GM12878 (cell line): ENCODE measurements around the gene JPH4.

ENCODE experiments used
- IRF4 ChIP-seq: IDR thresholded peaks from 2 replicates; pipeline ENCODE4 v1.6.1; 2011; ENCODE audit warnings: low read depth, low read length
- KAT2A ChIP-seq: conservative IDR thresholded peaks from 2 replicates; pipeline ENCODE4 v1.6.1; 2011; ENCODE audit warnings: low read depth, low read length; ENCODE audit not compliant: control insufficient read depth
- POLR2AphosphoS5 ChIP-seq: IDR thresholded peaks from 2 replicates; pipeline ENCODE4 v1.6.1; 2011; ENCODE audit warnings: mild to moderate bottlenecking, low read length, inconsistent platforms
- POU2F2 ChIP-seq: IDR thresholded peaks from 3 replicates; pipeline ENCODE4 v1.6.1; 2011; ENCODE audit warnings: low read depth, mild to moderate bottlenecking, low read length, borderline replicate concordance
- RFX5 ChIP-seq: IDR thresholded peaks from 2 replicates; pipeline ENCODE4 v1.6.1; 2011; ENCODE audit warnings: low read depth, low read length, improper control_type of control experiment
- TAF1 ChIP-seq: IDR thresholded peaks from 2 replicates; pipeline ENCODE4 v1.6.1; 2011; ENCODE audit warnings: mild to moderate bottlenecking, low read depth, low read length, borderline replicate concordance
- ZNF384 ChIP-seq: IDR thresholded peaks from 2 replicates; pipeline ENCODE4 v1.6.1; 2012; ENCODE audit warnings: low read depth, mild to moderate bottlenecking, low read length, improper control_type of control experiment, borderline replicate concordance
- TF ChIP-seq, protein P1 (sequence below), 3 experiments: IDR thresholded peaks in 2 of 3; conservative IDR thresholded peaks in 1 of 3; 2 replicates each; pipeline ENCODE4 v1.5.1; 2011; ENCODE audit warnings: low read depth in 3 of 3, low read length in 3 of 3, mild to moderate bottlenecking in 3 of 3, control low read depth in 2 of 3, moderate library complexity in 2 of 3, inconsistent platforms in 1 of 3, mixed read lengths in 1 of 3; ENCODE audit not compliant: control insufficient read depth in 2 of 3, insufficient read depth in 1 of 3; ENCODE audit errors: extremely low read depth in 1 of 3
- TF ChIP-seq, protein P2 (sequence below): IDR thresholded peaks from 2 replicates; pipeline ENCODE4 v1.6.1; 2011; ENCODE audit warnings: borderline replicate concordance, low read depth, mild to moderate bottlenecking, moderate library complexity, mixed read lengths, low read length; ENCODE audit not compliant: insufficient read depth; ENCODE audit errors: extremely low read length
- TF ChIP-seq, protein P3 (sequence below): fragments of 450-650 bp; conservative IDR thresholded peaks from 2 replicates; pipeline ENCODE4 v1.6.1; 2017; ENCODE audit warnings: mild to moderate bottlenecking, moderate library complexity

DNA sequence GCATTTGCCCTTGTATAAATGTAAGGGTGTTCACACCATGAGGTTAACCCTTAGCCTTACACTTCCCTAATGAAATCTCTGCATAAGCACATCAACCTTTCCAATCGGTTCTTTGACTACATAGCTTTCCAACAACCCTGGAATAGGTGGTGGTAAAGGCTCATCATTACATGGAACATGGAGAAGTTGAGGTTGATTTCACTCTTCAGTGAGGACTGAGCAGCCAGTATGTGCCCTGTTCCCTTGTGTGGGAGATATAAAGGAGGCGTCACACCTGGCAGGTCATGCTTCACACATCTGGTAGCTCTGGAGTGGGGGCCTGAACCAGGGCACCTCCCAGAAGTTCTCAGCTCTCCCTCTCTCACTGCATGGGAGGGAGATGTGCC is 21.7 kb upstream of the JPH4 start:
- TF ChIP-seq RFX5 = no peak
- no peak for TF ChIP-seq POLR2AphosphoS5
- TF ChIP-seq KAT2A = no peak
- no peak for TF ChIP-seq ZNF384
- TF ChIP-seq, protein P1, sequence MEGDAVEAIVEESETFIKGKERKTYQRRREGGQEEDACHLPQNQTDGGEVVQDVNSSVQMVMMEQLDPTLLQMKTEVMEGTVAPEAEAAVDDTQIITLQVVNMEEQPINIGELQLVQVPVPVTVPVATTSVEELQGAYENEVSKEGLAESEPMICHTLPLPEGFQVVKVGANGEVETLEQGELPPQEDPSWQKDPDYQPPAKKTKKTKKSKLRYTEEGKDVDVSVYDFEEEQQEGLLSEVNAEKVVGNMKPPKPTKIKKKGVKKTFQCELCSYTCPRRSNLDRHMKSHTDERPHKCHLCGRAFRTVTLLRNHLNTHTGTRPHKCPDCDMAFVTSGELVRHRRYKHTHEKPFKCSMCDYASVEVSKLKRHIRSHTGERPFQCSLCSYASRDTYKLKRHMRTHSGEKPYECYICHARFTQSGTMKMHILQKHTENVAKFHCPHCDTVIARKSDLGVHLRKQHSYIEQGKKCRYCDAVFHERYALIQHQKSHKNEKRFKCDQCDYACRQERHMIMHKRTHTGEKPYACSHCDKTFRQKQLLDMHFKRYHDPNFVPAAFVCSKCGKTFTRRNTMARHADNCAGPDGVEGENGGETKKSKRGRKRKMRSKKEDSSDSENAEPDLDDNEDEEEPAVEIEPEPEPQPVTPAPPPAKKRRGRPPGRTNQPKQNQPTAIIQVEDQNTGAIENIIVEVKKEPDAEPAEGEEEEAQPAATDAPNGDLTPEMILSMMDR (IDR thresholded peaks at IDR 0.05 in 2 of 3, conservative IDR thresholded peaks at IDR 0.05 in 1 of 3; ENCODE audit: control insufficient read depth in 2 of 3, extremely low read depth in 1 of 3, insufficient read depth in 1 of 3, low read depth in 3 of 3, low read length in 3 of 3) = no peak
- no peak for TF ChIP-seq POU2F2
- TF ChIP-seq IRF4 = no peak
- TF ChIP-seq, protein P2, sequence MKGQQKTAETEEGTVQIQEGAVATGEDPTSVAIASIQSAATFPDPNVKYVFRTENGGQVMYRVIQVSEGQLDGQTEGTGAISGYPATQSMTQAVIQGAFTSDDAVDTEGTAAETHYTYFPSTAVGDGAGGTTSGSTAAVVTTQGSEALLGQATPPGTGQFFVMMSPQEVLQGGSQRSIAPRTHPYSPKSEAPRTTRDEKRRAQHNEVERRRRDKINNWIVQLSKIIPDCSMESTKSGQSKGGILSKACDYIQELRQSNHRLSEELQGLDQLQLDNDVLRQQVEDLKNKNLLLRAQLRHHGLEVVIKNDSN = no peak
- TF ChIP-seq TAF1 = no peak
- TF ChIP-seq, protein P3, sequence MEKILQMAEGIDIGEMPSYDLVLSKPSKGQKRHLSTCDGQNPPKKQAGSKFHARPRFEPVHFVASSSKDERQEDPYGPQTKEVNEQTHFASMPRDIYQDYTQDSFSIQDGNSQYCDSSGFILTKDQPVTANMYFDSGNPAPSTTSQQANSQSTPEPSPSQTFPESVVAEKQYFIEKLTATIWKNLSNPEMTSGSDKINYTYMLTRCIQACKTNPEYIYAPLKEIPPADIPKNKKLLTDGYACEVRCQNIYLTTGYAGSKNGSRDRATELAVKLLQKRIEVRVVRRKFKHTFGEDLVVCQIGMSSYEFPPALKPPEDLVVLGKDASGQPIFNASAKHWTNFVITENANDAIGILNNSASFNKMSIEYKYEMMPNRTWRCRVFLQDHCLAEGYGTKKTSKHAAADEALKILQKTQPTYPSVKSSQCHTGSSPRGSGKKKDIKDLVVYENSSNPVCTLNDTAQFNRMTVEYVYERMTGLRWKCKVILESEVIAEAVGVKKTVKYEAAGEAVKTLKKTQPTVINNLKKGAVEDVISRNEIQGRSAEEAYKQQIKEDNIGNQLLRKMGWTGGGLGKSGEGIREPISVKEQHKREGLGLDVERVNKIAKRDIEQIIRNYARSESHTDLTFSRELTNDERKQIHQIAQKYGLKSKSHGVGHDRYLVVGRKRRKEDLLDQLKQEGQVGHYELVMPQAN = no peak
